AG04449 (cell line): ENCODE results near the gene PSD4.

Source experiments
- CTCF ChIA-PET: fragments of 350-600 bp; formaldehyde crosslinking; extraction: SDS; loops from one replicate; lab custom pipeline; 2021; ENCODE audit warnings: antibody characterized with exemption; lab: Yijun Ruan, JAX
- POLR2A ChIA-PET: fragments of 400-600, 350-600 bp; formaldehyde crosslinking; extraction: SDS; loops from one replicate; lab custom pipeline; 2020; ENCODE audit warnings: antibody characterized with exemption, inconsistent platforms; lab: Yijun Ruan, JAX
- DNase-seq: peaks from one replicate; pipeline ENCODE4 v3.0.0-alpha.2; 2010; ENCODE audit warnings: low read depth, low spot score
- H3K4me3 ChIP-seq: 2 replicates; pipeline ENCODE4 v1.5.1; 2011; ENCODE audit warnings: low read depth, mild to moderate bottlenecking, control low read depth, low read length
- TF ChIP-seq, protein P1 (sequence below): IDR thresholded peaks from one replicate; pipeline ENCODE4 v1.5.1; 2011; ENCODE audit warnings: mild to moderate bottlenecking, moderate library complexity, low read length, control low read depth, inconsistent platforms; ENCODE audit not compliant: insufficient read depth; ENCODE audit errors: missing control alignments

The PSD4 gene

GRCh38 chr2:113219889-113220641 is 46.3 kb downstream of the PSD4 start:
- TF ChIP-seq, protein P1, sequence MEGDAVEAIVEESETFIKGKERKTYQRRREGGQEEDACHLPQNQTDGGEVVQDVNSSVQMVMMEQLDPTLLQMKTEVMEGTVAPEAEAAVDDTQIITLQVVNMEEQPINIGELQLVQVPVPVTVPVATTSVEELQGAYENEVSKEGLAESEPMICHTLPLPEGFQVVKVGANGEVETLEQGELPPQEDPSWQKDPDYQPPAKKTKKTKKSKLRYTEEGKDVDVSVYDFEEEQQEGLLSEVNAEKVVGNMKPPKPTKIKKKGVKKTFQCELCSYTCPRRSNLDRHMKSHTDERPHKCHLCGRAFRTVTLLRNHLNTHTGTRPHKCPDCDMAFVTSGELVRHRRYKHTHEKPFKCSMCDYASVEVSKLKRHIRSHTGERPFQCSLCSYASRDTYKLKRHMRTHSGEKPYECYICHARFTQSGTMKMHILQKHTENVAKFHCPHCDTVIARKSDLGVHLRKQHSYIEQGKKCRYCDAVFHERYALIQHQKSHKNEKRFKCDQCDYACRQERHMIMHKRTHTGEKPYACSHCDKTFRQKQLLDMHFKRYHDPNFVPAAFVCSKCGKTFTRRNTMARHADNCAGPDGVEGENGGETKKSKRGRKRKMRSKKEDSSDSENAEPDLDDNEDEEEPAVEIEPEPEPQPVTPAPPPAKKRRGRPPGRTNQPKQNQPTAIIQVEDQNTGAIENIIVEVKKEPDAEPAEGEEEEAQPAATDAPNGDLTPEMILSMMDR, result no peak
- POLR2A ChIA-PET, result no interaction called here
- CTCF ChIA-PET, result interaction anchor here (1.0 to 3.8 kb wide), 7 partner anchors 10 to 170 kb away, joined by 3 to 22 read pairs (median 12); no protein-coding TSS in a partner anchor
- no peak for DNase-seq
- no peak overlapping the region for H3K4me3 ChIP-seq

- CTCF ChIA-PET, result interaction anchor here (0.9 to 3.8 kb wide), 11 partner anchors 9 to 169 kb away, joined by 3 to 22 read pairs (median 9); no protein-coding TSS in a partner anchor
- POLR2A ChIA-PET, result no interaction called here
- H3K4me3 ChIP-seq, result no peak overlapping the region
- TF ChIP-seq, protein P1, result no peak
- no peak for DNase-seq
Measured at GRCh38 chr2:113220970-113221708, 47.4 kb downstream of the PSD4 start.

- ChIA-PET POLR2A (no interaction called here), CTCF (interaction anchor here (0.8 to 3.8 kb wide), 10 partner anchors 8 to 169 kb away, joined by 3 to 22 read pairs (median 10); no protein-coding TSS in a partner anchor)
- DNase-seq, result no peak
- H3K4me3 ChIP-seq, result no peak overlapping the region
- TF ChIP-seq, protein P1, result no peak
Measured at GRCh38 chr2:113221846-113222245, 48.1 kb downstream of the PSD4 start.

- ChIA-PET CTCF (interaction anchor here (1.0 to 1.1 kb wide), 3 partner anchors 12 to 85 kb away, joined by 3 to 4 read pairs (median 4); no protein-coding TSS in a partner anchor), POLR2A (no interaction called here)
- H3K4me3 ChIP-seq, result no peak overlapping the region
- TF ChIP-seq, protein P1, result no peak
- DNase-seq, result no peak
Measured at GRCh38 chr2:113223813-113224212, 50.0 kb downstream of the PSD4 start.

DNA sequence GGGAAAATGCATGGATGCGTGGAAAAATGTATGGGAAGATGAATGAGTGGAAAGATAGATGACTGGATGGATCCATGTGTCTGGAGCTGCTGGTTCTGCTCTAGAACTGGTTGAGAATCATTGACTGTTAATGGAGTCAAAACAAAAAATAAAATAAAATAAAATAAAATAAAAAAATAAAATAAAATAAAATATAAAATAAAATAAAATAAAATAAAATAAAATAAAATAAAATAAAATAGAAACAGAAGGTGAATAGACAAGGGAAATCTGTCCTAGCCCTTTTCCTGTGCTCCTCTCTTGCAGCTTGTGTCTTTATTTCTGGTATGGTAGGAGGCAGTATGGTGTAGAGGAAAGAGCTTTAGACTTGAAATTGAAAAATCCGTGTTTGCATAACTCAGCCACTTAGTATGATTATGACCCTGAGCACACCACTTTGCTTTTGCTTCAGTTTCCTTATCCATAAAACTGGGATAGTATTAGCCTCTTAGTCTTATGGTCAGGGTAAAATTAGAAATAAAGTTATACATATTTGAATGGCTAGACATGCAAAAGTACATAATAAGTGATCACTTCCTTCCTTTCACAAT is 51.0 kb downstream of the PSD4 start:
- no peak for DNase-seq
- CTCF ChIA-PET, result interaction anchor here (0.8 to 1.1 kb wide), 2 partner anchors 26 to 86 kb away, joined by 4 read pairs; no protein-coding TSS in a partner anchor
- TF ChIP-seq, protein P1, result no peak
- H3K4me3 ChIP-seq, result no peak overlapping the region
- POLR2A ChIA-PET, result no interaction called here
